Measurements from ENCODE around the gene SPIRE2. TPM values are rescaled to one million over a fixed set of nuclear protein-coding genes. Genes with fewer than 3 reads are reported as not detected.

The SPIRE2 gene
- total and polyA plus RNA-seq, 9 of the 15 experiments (the other 6 are each of a cell fraction or from before 2014, with no cell fraction given): 0.70 to 7.5 (median 4.6) TPM

DNA sequence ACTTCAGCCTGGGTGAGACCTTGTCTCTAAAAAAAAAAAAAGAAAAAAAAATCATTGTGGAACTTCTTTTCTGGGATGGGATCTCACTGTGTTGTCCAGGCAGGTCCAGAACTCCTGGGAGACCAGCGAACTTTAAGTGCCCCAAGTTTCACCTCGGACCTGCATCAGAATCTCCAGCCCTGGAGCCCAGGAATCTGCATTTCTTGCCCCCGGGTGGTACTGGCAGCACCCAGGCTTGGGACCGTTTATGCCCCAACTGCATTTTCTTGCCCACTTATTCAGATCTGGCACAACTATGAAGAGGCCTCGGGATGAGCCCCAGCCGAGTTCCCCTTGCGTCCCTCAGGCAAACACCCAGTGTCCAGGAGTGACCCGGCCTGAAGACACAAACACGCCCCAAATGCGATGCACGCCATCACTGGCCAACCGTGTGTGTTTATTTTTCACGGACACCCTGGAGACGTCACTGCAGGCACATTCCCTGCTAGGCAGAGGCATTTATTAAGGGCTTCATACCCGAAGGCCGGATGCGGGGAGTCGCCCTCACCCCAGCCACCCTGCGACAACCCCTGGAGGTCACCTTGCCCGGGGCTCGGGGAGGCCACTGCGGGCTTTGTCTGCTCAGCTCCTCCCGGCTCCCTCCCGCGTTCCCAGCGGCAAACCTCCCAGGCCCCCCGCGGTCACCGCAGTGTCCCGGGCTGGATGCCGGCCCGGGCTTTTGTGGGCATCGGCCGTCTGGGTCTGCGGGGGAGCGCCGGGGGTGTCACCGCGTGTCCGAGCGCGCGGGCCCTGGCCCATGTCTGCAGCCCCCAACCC is 684 bp upstream of the SPIRE2 start (continued):
- TF ChIP-seq SMARCB1 (IDR thresholded peaks at IDR 0.05; ENCODE audit: insufficient read length, low read depth): no peak
- TF ChIP-seq, protein P1, sequence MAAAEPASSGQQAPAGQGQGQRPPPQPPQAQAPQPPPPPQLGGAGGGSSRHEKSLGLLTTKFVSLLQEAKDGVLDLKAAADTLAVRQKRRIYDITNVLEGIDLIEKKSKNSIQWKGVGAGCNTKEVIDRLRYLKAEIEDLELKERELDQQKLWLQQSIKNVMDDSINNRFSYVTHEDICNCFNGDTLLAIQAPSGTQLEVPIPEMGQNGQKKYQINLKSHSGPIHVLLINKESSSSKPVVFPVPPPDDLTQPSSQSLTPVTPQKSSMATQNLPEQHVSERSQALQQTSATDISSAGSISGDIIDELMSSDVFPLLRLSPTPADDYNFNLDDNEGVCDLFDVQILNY (CRISPR knock-in tag; IDR thresholded peaks at IDR 0.05): no peak
- TF ChIP-seq, protein P2, sequence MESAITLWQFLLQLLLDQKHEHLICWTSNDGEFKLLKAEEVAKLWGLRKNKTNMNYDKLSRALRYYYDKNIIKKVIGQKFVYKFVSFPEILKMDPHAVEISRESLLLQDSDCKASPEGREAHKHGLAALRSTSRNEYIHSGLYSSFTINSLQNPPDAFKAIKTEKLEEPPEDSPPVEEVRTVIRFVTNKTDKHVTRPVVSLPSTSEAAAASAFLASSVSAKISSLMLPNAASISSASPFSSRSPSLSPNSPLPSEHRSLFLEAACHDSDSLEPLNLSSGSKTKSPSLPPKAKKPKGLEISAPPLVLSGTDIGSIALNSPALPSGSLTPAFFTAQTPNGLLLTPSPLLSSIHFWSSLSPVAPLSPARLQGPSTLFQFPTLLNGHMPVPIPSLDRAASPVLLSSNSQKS (CRISPR knock-in tag; IDR thresholded peaks at IDR 0.05): no peak
- TF ChIP-seq CTBP1 (IDR thresholded peaks at IDR 0.05; ENCODE audit: borderline replicate concordance): peak; percentile 17; the same call in 1 of the 2 replicates
- TF ChIP-seq, protein P3, sequence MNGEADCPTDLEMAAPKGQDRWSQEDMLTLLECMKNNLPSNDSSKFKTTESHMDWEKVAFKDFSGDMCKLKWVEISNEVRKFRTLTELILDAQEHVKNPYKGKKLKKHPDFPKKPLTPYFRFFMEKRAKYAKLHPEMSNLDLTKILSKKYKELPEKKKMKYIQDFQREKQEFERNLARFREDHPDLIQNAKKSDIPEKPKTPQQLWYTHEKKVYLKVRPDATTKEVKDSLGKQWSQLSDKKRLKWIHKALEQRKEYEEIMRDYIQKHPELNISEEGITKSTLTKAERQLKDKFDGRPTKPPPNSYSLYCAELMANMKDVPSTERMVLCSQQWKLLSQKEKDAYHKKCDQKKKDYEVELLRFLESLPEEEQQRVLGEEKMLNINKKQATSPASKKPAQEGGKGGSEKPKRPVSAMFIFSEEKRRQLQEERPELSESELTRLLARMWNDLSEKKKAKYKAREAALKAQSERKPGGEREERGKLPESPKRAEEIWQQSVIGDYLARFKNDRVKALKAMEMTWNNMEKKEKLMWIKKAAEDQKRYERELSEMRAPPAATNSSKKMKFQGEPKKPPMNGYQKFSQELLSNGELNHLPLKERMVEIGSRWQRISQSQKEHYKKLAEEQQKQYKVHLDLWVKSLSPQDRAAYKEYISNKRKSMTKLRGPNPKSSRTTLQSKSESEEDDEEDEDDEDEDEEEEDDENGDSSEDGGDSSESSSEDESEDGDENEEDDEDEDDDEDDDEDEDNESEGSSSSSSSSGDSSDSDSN (IDR thresholded peaks at IDR 0.05; ENCODE audit: borderline replicate concordance in 1 of 2, low read depth in 2 of 2, low read length in 2 of 2): no peak; a peak in 1 of 4 replicates
- no peak for TF ChIP-seq POLR2AphosphoS5 (IDR thresholded peaks at IDR 0.05; ENCODE audit: control insufficient read depth, insufficient read depth, low read depth, low read length)
- TF ChIP-seq, protein P4, sequence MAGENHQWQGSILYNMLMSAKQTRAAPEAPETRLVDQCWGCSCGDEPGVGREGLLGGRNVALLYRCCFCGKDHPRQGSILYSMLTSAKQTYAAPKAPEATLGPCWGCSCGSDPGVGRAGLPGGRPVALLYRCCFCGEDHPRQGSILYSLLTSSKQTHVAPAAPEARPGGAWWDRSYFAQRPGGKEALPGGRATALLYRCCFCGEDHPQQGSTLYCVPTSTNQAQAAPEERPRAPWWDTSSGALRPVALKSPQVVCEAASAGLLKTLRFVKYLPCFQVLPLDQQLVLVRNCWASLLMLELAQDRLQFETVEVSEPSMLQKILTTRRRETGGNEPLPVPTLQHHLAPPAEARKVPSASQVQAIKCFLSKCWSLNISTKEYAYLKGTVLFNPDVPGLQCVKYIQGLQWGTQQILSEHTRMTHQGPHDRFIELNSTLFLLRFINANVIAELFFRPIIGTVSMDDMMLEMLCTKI (IDR thresholded peaks at IDR 0.05; ENCODE audit: partially characterized antibody): no peak
- peak; percentile 39 for TF ChIP-seq L3MBTL2 (IDR thresholded peaks at IDR 0.05)
- 0 out of 2 replicates have a peak, but pooled peaks have one; percentile 16 for TF ChIP-seq GATAD2A (IDR thresholded peaks at IDR 0.05)
- no peak for TF ChIP-seq DIDO1 (tag; IDR thresholded peaks at IDR 0.05; ENCODE audit: low read depth)
- TF ChIP-seq FOXA1 (IDR thresholded peaks at IDR 0.05; ENCODE audit: borderline replicate concordance): no peak
- TF ChIP-seq HNRNPK (IDR thresholded peaks at IDR 0.05; ENCODE audit: low read depth, low read length, poor library complexity, severe bottlenecking): no peak
- no peak for TF ChIP-seq ZNF140 (CRISPR knock-in tag; IDR thresholded peaks at IDR 0.05)
- TF ChIP-seq, protein P5, sequence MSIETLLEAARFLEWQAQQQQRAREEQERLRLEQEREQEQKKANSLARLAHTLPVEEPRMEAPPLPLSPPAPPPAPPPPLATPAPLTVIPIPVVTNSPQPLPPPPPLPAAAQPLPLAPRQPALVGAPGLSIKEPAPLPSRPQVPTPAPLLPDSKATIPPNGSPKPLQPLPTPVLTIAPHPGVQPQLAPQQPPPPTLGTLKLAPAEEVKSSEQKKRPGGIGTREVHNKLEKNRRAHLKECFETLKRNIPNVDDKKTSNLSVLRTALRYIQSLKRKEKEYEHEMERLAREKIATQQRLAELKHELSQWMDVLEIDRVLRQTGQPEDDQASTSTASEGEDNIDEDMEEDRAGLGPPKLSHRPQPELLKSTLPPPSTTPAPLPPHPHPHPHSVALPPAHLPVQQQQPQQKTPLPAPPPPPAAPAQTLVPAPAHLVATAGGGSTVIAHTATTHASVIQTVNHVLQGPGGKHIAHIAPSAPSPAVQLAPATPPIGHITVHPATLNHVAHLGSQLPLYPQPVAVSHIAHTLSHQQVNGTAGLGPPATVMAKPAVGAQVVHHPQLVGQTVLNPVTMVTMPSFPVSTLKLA (conservative IDR thresholded peaks at IDR 0.05): peak; percentile 25 to 40; a peak in 1 of 4 replicates
- TF ChIP-seq RHOXF2B (CRISPR knock-in tag; conservative IDR thresholded peaks at IDR 0.05): no peak
- no peak for TF ChIP-seq TCF7L2 (IDR thresholded peaks at IDR 0.05; ENCODE audit: low read depth, low read length)
- TF ChIP-seq DNMT1 (IDR thresholded peaks at IDR 0.05): no peak
- no peak for TF ChIP-seq ATF1 (CRISPR knock-in tag; IDR thresholded peaks at IDR 0.05)
- TF ChIP-seq ATF1 (tag; IDR thresholded peaks at IDR 0.05): peak; percentile 56
- 0 out of 2 replicates have a peak, but pooled peaks have one; percentile 15 for TF ChIP-seq KLF13 (tag; IDR thresholded peaks at IDR 0.05; ENCODE audit: borderline replicate concordance, low read depth)

Measured in K562 (cell line).